Caco-2 (cell line): ENCODE measurements around the gene GSG1. TPM values are rescaled to one million over a fixed set of nuclear protein-coding genes. Genes with fewer than 3 reads are reported as not detected.
A peak's percentile ranks its signal among the peaks of the same experiment; 100 is the strongest.

Experiments used
- Bru-seq: library from RNA; stranded (reverse); fragments of 400-500 nt; gene quantifications from one replicate; lab custom pipeline; 2021; lab: Mats Ljungman, UMichigan
- BruChase-seq, 2 experiments: library from RNA; stranded (reverse); fragments of 400-500 nt; gene quantifications; one replicate each; lab custom pipeline; 2021; lab: Mats Ljungman, UMichigan
- BruUV-seq: library from RNA; stranded (reverse); fragments of 400-500 nt; replicated peaks from 2 replicates; lab custom pipeline; 2021; lab: Mats Ljungman, UMichigan
- CTCF ChIA-PET: fragments of 300-600 bp; sonication (Branson Sonifier 250); formaldehyde crosslinking; loops from one replicate; lab custom pipeline; 2022; ENCODE audit warnings: antibody characterized with exemption; lab: Charles Lee
- POLR2A ChIA-PET: fragments of 300-600 bp; sonication (Branson Sonifier 250); formaldehyde crosslinking; loops from one replicate; lab custom pipeline; 2022; ENCODE audit warnings: antibody characterized with exemption; lab: Charles Lee
- DNase-seq, 2 experiments: peaks; one replicate each; pipeline versions ENCODE4 v3.0.0 to v3.0.0-alpha.2; 2020 to 2022
- H3K27me3 ChIP-seq: replicated peaks from 2 replicates; pipeline ENCODE4 v1.6.0; 2011; ENCODE audit warnings: low read length; ENCODE audit not compliant: control insufficient read depth, insufficient read depth
- H3K36me3 ChIP-seq: 2 replicates; pipeline ENCODE4 v1.5.1; 2011; ENCODE audit warnings: low read length; ENCODE audit not compliant: control insufficient read depth, insufficient read depth
- H3K4me1 ChIP-seq: fragments of 250-450 bp; sonication (Bioruptor Pico); 2 replicates; pipeline ENCODE4 v1.5.1; 2020; ENCODE audit warnings: mild to moderate bottlenecking
- H3K4me3 ChIP-seq: 2 replicates; pipeline ENCODE4 v1.5.1; 2011; ENCODE audit warnings: low read depth, mild to moderate bottlenecking, control low read depth, low read length
- H3K9me3 ChIP-seq: fragments of 250-450 bp; sonication (Bioruptor Pico); 2 replicates; pipeline ENCODE4 v1.5.1; 2020; ENCODE audit warnings: mild to moderate bottlenecking, moderate library complexity
- H3K27ac Mint-ChIP-seq: one replicate; pipeline ENCODE4 v1.8.0; 2022; ENCODE audit warnings: mixed read lengths; ENCODE audit not compliant: unreplicated experiment
- H3K27me3 Mint-ChIP-seq: one replicate; pipeline ENCODE4 v1.8.0; 2022; ENCODE audit warnings: mixed read lengths; ENCODE audit not compliant: insufficient read depth, unreplicated experiment
- H3K36me3 Mint-ChIP-seq: one replicate; pipeline ENCODE4 v1.8.0; 2022; ENCODE audit warnings: mild to moderate bottlenecking, mixed read lengths; ENCODE audit not compliant: insufficient read depth, unreplicated experiment
- H3K4me1 Mint-ChIP-seq: one replicate; pipeline ENCODE4 v1.8.0; 2022; ENCODE audit warnings: low read depth, mixed read lengths; ENCODE audit not compliant: unreplicated experiment
- H3K4me3 Mint-ChIP-seq: one replicate; pipeline ENCODE4 v1.8.0; 2022; ENCODE audit warnings: mild to moderate bottlenecking, moderate library complexity, mixed read lengths; ENCODE audit not compliant: unreplicated experiment
- H3K9me3 Mint-ChIP-seq: one replicate; pipeline ENCODE4 v1.8.0; 2022; ENCODE audit warnings: mixed read lengths; ENCODE audit not compliant: unreplicated experiment
- intact Hi-C: fragments of 100-400 bp; cut with micrococcal nuclease; formaldehyde crosslinking; loops from one replicate; pipeline ENCODE4 v1.10.0; 2022; ENCODE audit not compliant: unreplicated experiment
- long read RNA-seq: library from polyadenylated mRNA; stranded (forward); transcript quantifications from one replicate; pipeline ENCODE4 v2.0.0, GENCODE V29; 2022
- total RNA-seq: library from RNA; stranded (reverse); gene quantifications from 2 replicates; pipeline ENCODE4 v1.2.3, GENCODE V29; 2022
- TF ChIP-seq, protein P1 (sequence below), 2 experiments: fragments of 200-600 bp in 1 of 2; IDR thresholded peaks; 1 replicate in 1 of 2; 2 replicates in 1 of 2; pipeline versions ENCODE4 v1.5.1 to v1.8.0; 2011 to 2022; ENCODE audit warnings: antibody characterized with exemption in 1 of 2, control low read depth in 1 of 2, inconsistent platforms in 1 of 2, low read depth in 1 of 2, low read length in 1 of 2, mild to moderate bottlenecking in 1 of 2, moderate library complexity in 1 of 2; ENCODE audit not compliant: insufficient read depth in 1 of 2, severe bottlenecking in 1 of 2, unreplicated experiment in 1 of 2

The GSG1 gene
- not detected in 2 replicates for total RNA-seq
- percentile 19 among the genes with signal in this experiment for Bru-seq, nascent RNA
- not detected for BruChase-seq, experiment 1, labeled RNA remaining after a 2-hour chase
- BruChase-seq, experiment 2, labeled RNA remaining after a 6-hour chase, result not detected
- long read RNA-seq, partial matches to known transcripts, result 0 of 5 reads
- long read RNA-seq, other reads (novel, unspliced or antisense), result 5 of 5 reads

DNA sequence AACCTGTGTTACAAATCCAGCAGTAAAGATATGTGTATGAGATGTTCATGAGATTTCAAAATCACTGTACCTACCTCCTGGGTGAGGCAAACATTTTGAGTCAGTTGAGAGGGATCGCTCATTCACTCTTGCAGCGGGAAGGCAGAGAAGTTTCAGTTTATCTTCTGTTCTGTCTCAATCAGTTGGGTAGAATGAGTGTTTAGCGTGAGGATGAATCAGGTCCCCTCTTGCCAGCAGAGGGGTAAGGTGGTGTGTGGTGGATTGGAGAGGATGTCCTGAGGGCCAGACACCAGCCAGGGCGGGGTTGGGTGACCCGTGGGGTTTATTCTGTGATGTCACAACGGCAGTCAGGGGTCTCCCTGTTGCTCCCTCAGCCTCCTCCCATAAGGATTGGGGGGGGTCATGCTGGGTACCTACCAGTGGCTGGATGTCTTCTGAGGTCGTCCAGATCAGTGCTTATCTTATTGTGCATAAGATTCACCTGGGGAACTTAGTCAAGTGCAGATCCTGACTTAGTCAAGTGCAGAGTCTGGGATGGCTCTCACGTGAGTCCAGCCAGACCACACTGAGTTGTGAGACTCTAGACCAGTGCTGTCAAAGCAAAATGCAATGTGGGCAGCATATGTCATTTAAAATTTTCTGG is at the start of gene GSG1:
Gene GSG1 (minus strand): TSS at position 277 of the 643 bp plus-strand sequence. CDS start 155 bp downstream, at position 122.
- Histone ChIP-seq H3K9me3 (0 out of 2 replicates have a peak, but pooled peaks cover 4% of the 10 kb centered on the region), H3K4me1 (peaks cover 35% of the 10 kb centered on the region), H3K27me3 (no peaks in the 10 kb centered on the region), H3K4me3 (no peak within 1 kb of the TSS), H3K36me3 (no peaks in the 10 kb centered on the region)
- DNase-seq, result no peak
- Mint-ChIP-seq H3K4me1 (peaks cover 35% of the 10 kb centered on the region), H3K36me3 (peaks cover 3% of the 10 kb centered on the region), H3K27me3 (no peaks in the 10 kb centered on the region), H3K4me3 (peak within 1 kb of the TSS; percentile 75), H3K9me3 (peaks cover 6% of the 10 kb centered on the region), H3K27ac (peak within 1 kb of the TSS; percentile 81)
- POLR2A ChIA-PET, result interaction anchor here (0.6 to 0.9 kb wide), 2 partner anchors 22 to 24 kb away, joined by 3 to 4 read pairs; no protein-coding TSS in a partner anchor
- intact Hi-C loops, result no loop called here
- CTCF ChIA-PET, result interaction anchor here (6.0 kb wide), 1 partner anchor 108 kb away, joined by 68 read pairs; no protein-coding TSS in a partner anchor
- TF ChIP-seq, protein P1, sequence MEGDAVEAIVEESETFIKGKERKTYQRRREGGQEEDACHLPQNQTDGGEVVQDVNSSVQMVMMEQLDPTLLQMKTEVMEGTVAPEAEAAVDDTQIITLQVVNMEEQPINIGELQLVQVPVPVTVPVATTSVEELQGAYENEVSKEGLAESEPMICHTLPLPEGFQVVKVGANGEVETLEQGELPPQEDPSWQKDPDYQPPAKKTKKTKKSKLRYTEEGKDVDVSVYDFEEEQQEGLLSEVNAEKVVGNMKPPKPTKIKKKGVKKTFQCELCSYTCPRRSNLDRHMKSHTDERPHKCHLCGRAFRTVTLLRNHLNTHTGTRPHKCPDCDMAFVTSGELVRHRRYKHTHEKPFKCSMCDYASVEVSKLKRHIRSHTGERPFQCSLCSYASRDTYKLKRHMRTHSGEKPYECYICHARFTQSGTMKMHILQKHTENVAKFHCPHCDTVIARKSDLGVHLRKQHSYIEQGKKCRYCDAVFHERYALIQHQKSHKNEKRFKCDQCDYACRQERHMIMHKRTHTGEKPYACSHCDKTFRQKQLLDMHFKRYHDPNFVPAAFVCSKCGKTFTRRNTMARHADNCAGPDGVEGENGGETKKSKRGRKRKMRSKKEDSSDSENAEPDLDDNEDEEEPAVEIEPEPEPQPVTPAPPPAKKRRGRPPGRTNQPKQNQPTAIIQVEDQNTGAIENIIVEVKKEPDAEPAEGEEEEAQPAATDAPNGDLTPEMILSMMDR (IDR thresholded peaks at IDR 0.05; ENCODE audit: insufficient read depth in 1 of 2, low read depth in 1 of 2, low read length in 1 of 2, severe bottlenecking in 1 of 2, unreplicated experiment in 1 of 2), result no peak
- no TSS peak for BruUV-seq

DNA sequence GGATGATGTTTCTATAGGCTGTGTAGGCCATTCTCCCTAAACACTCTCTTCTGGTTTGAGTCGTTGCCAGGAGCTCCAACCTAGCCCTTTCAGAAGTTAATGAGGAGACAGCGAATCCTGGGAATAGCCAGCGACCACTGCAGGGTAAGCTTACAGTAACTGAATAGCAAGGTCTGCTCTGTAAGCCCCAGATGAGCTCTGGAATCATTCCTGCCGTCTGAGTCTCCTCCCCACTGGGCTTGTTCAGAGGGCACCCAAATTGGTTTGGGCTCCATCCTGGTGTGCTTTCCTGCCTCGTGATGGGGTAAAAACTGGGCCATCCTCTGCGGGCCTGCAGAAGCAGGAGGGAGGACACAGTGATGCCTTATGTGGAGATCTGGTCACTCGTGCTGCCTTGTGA is 49.7 kb upstream of the GSG1 start:
- DNase-seq, result no peak
- Mint-ChIP-seq H3K4me3 (no peak overlapping the region), H3K36me3 (no peaks in the 10 kb centered on the region), H3K27me3 (no peaks in the 10 kb centered on the region), H3K9me3 (no peaks in the 10 kb centered on the region), H3K27ac (no peak overlapping the region), H3K4me1 (peaks cover 32% of the 10 kb centered on the region)
- Histone ChIP-seq H3K36me3 (no peaks in the 10 kb centered on the region), H3K9me3 (no peaks in the 10 kb centered on the region), H3K27me3 (no peaks in the 10 kb centered on the region), H3K4me3 (no peak overlapping the region), H3K4me1 (peaks cover 20% of the 10 kb centered on the region)
- POLR2A ChIA-PET, result no interaction called here
- CTCF ChIA-PET, result no interaction called here
- intact Hi-C loops, result no loop called here
- TF ChIP-seq, protein P1 (IDR thresholded peaks at IDR 0.05; ENCODE audit: insufficient read depth in 1 of 2, low read depth in 1 of 2, low read length in 1 of 2, severe bottlenecking in 1 of 2, unreplicated experiment in 1 of 2), result no peak
- no TSS peak for BruUV-seq

DNA sequence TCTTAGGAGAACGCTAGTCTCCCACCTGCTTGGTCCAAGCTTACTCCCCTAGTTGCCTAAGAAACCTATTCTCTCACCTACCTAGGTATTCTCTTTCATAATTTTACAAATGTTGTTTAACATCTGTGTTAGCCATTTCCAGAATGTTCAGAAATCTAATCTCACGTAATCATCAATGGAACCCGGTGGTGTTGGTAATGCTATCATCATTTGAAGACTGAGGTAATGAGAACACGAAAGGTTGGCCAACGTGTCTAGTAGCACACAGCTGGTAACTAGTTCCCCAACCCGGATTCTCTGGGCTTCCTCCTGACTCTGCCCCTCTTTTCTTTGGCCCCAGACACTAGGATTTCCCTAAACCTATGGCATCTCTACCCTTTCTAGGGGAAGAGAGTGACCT is 49.3 kb upstream of the GSG1 start:
- Mint-ChIP-seq H3K4me1 (peaks cover 33% of the 10 kb centered on the region), H3K36me3 (no peaks in the 10 kb centered on the region), H3K9me3 (no peaks in the 10 kb centered on the region), H3K27ac (no peak overlapping the region), H3K4me3 (no peak overlapping the region), H3K27me3 (no peaks in the 10 kb centered on the region)
- peaks cover 25% of the 10 kb centered on the region for H3K4me1 ChIP-seq
- intact Hi-C loops, result no loop called here
- H3K4me3 ChIP-seq, result no peak overlapping the region
- CTCF ChIA-PET, result no interaction called here
- DNase-seq, result no peak
- no peaks in the 10 kb centered on the region for H3K27me3 ChIP-seq
- POLR2A ChIA-PET, result no interaction called here
- no peaks in the 10 kb centered on the region for H3K36me3 ChIP-seq
- TF ChIP-seq, protein P1 (IDR thresholded peaks at IDR 0.05; ENCODE audit: insufficient read depth in 1 of 2, low read depth in 1 of 2, low read length in 1 of 2, severe bottlenecking in 1 of 2, unreplicated experiment in 1 of 2), result no peak
- no peaks in the 10 kb centered on the region for H3K9me3 ChIP-seq
- BruUV-seq, result no TSS peak
